Limb (tissue), 2 donors: ENCODE data around the gene USP32.
"Not testable (repeated sequence)": the region's sequence is repeated elsewhere in the genome, so short reads cannot be mapped to it uniquely, and the experiment has no call there.

Source experiments
- DNase-seq, 2 donors: peaks; one replicate each; pipeline ENCODE4 v3.0.0-alpha.2; 2016; ENCODE audit errors: extremely low spot score in 2 of 2

Gene USP32

GRCh38 chr17:60410001-60410400, 18.1 kb upstream of the USP32 start:
- no peak for DNase-seq

- DNase-seq, result no peak
Observed at GRCh38 chr17:60406887-60407286, 15.0 kb upstream of the USP32 start.

GRCh38 chr17:60403962-60404361, 12.0 kb upstream of the USP32 start:
- DNase-seq, result no peak

GRCh38 chr17:60403523-60403810, 11.5 kb upstream of the USP32 start:
- no peak for DNase-seq

- DNase-seq, result no peak
Observed at GRCh38 chr17:60401819-60402218, 9.9 kb upstream of the USP32 start.

- DNase-seq, result no peak
Observed at GRCh38 chr17:60398227-60398959, 6.5 kb upstream of the USP32 start.

GRCh38 chr17:60396412-60396811, 4.5 kb upstream of the USP32 start:
- DNase-seq, result no peak

GRCh38 chr17:60395508-60396065, 3.7 kb upstream of the USP32 start:
- DNase-seq, result no peak

- DNase-seq, result no peak
Observed at GRCh38 chr17:60393840-60394723, 2.1 kb upstream of the USP32 start.

GRCh38 chr17:60392845-60393702, 1.1 kb upstream of the USP32 start:
- peak; percentile 17 to 51 for DNase-seq

- no peak for DNase-seq
Observed at GRCh38 chr17:60391471-60392041, 377 bp downstream of the USP32 start.

GRCh38 chr17:60390925-60391470, 935 bp downstream of the USP32 start:
- DNase-seq, result peak; percentile 30 to 48

- no peak for DNase-seq
Observed at GRCh38 chr17:60390186-60390585, 1.7 kb downstream of the USP32 start.

- DNase-seq, result no peak
Observed at GRCh38 chr17:60388742-60389141, 3.2 kb downstream of the USP32 start.

- no peak for DNase-seq
Observed at GRCh38 chr17:60387666-60388065, 4.3 kb downstream of the USP32 start.

GRCh38 chr17:60386147-60387058, 5.5 kb downstream of the USP32 start:
- DNase-seq, result no peak

- DNase-seq, result not testable (repeated sequence)
Observed at GRCh38 chr17:60384921-60385320, 7.0 kb downstream of the USP32 start.

- DNase-seq, result no peak
Observed at GRCh38 chr17:60383379-60383778, 8.6 kb downstream of the USP32 start.

GRCh38 chr17:60381958-60382357, 10.0 kb downstream of the USP32 start:
- no peak for DNase-seq

GRCh38 chr17:60379461-60379860, 12.5 kb downstream of the USP32 start:
- not testable (repeated sequence) for DNase-seq
